Neural cell (in vitro differentiated cells): ENCODE measurements around the gene ACSS3. TPM values are rescaled to one million over a fixed set of nuclear protein-coding genes. Genes with fewer than 3 reads are reported as not detected.

ENCODE experiments used
- H2AFZ ChIP-seq: fragments of 200-600, 300-800 bp; sonication (generic), shearing (Covaris generic); 2 replicates; pipeline ENCODE4 v1.6.0; 2014; ENCODE audit warnings: low read depth, mild to moderate bottlenecking, antibody characterized with exemption, low read length, moderate library complexity
- H3F3A ChIP-seq: fragments of 200-600 bp; shearing (Covaris generic); 2 replicates; pipeline ENCODE4 v1.6.1; 2016; ENCODE audit warnings: mild to moderate bottlenecking, moderate library complexity, mixed read lengths, antibody characterized with exemption, low read length; ENCODE audit not compliant: insufficient read depth, poor library complexity, severe bottlenecking
- H3K27ac ChIP-seq: fragments of 200-600, 300-800 bp; sonication (generic), shearing (Covaris generic); 2 replicates; pipeline ENCODE4 v1.5.1; 2014; ENCODE audit warnings: mild to moderate bottlenecking, low read length, moderate library complexity
- H3K27me3 ChIP-seq: fragments of 300-800, 200-600 bp; sonication (generic), shearing (Covaris generic); 2 replicates; pipeline ENCODE4 v1.6.0; 2014; ENCODE audit warnings: mild to moderate bottlenecking, low read depth, low read length, moderate library complexity; ENCODE audit not compliant: insufficient read depth
- H3K36me3 ChIP-seq: fragments of 300-800, 200-600 bp; sonication (generic), shearing (Covaris generic); 2 replicates; pipeline ENCODE4 v1.5.1; 2014; ENCODE audit warnings: mild to moderate bottlenecking, antibody characterized with exemption, low read length, moderate library complexity; ENCODE audit not compliant: insufficient read depth
- H3K4me2 ChIP-seq: fragments of 300-800, 200-600 bp; sonication (generic), shearing (Covaris generic); 2 replicates; pipeline ENCODE4 v1.6.0; 2014; ENCODE audit warnings: mild to moderate bottlenecking, low read length
- H3K4me3 ChIP-seq: fragments of 300-800, 200-600 bp; sonication (generic), shearing (Covaris generic); 2 replicates; pipeline ENCODE4 v1.5.1; 2014; ENCODE audit warnings: mild to moderate bottlenecking, low read length, moderate library complexity
- H3K79me2 ChIP-seq: fragments of 200-600 bp; shearing (Covaris generic); replicated peaks from 2 replicates; pipeline ENCODE4 v1.6.0; 2014; ENCODE audit warnings: mild to moderate bottlenecking, low read length, moderate library complexity; ENCODE audit not compliant: insufficient read depth
- H3K9ac ChIP-seq: fragments of 300-800, 200-600 bp; sonication (generic), shearing (Covaris generic); 2 replicates; pipeline ENCODE4 v1.6.1; 2016; ENCODE audit warnings: mild to moderate bottlenecking, low read length, mixed read lengths
- H3K9me2 ChIP-seq: fragments of 200-600 bp; shearing (Covaris generic); 2 replicates; pipeline ENCODE4 v1.6.1; 2016; ENCODE audit warnings: mild to moderate bottlenecking, low read length, mixed read lengths; ENCODE audit not compliant: insufficient read depth
- H3K9me3 ChIP-seq: fragments of 200-600, 300-800 bp; sonication (generic), shearing (Covaris generic); 2 replicates; pipeline ENCODE4 v1.6.1; 2016; ENCODE audit warnings: mild to moderate bottlenecking, mixed run types, low read length, moderate library complexity, mixed read lengths
- H4K20me1 ChIP-seq: fragments of 200-600 bp; shearing (Covaris generic); 2 replicates; pipeline ENCODE4 v1.6.1; 2016; ENCODE audit warnings: mild to moderate bottlenecking, mixed run types; ENCODE audit not compliant: insufficient read depth
- EP300 ChIP-seq: fragments of 450-650 bp; conservative IDR thresholded peaks from 2 replicates; pipeline ENCODE4 v1.6.1; 2014; ENCODE audit warnings: antibody characterized with exemption, mild to moderate bottlenecking, moderate library complexity; ENCODE audit not compliant: poor library complexity, severe bottlenecking
- EZH2 ChIP-seq: fragments of 200-600, 300-800 bp; shearing (Covaris generic), sonication (generic); IDR thresholded peaks from 2 replicates; pipeline ENCODE4 v1.6.1; 2014; ENCODE audit warnings: antibody characterized with exemption, low read length, borderline replicate concordance, mild to moderate bottlenecking; ENCODE audit not compliant: insufficient read depth, poor library complexity, severe bottlenecking
- MXI1 ChIP-seq: fragments of 450-650 bp; conservative IDR thresholded peaks from 2 replicates; pipeline ENCODE4 v1.6.1; 2014; ENCODE audit warnings: antibody characterized with exemption, mild to moderate bottlenecking; ENCODE audit not compliant: poor library complexity, severe bottlenecking
- POLR2AphosphoS5 ChIP-seq: IDR thresholded peaks from 2 replicates; pipeline ENCODE4 v1.6.1; 2012
- RAD21 ChIP-seq: fragments of 450-650 bp; conservative IDR thresholded peaks from 2 replicates; pipeline ENCODE4 v1.6.1; 2014; ENCODE audit warnings: antibody characterized with exemption, mild to moderate bottlenecking, moderate library complexity
- SMC3 ChIP-seq: fragments of 450-650 bp; conservative IDR thresholded peaks from 2 replicates; pipeline ENCODE4 v1.6.1; 2014; ENCODE audit warnings: antibody characterized with exemption, mild to moderate bottlenecking, moderate library complexity; ENCODE audit not compliant: poor library complexity
- TAF1 ChIP-seq: IDR thresholded peaks from 2 replicates; pipeline ENCODE4 v1.6.1; 2012; ENCODE audit warnings: low read depth
- polyA plus RNA-seq: library from polyadenylated mRNA; depleted of rRNA; stranded (reverse); fragments of >200 nt; gene quantifications from 2 replicates; pipeline ENCODE4 v1.2.3, GENCODE V29; 2014
- TF ChIP-seq, protein P1 (sequence below): fragments of 450-650 bp; IDR thresholded peaks from 2 replicates; pipeline ENCODE4 v1.5.1; 2014; ENCODE audit warnings: antibody characterized with exemption, mild to moderate bottlenecking, moderate library complexity; ENCODE audit not compliant: poor library complexity, severe bottlenecking
- TF ChIP-seq, protein P2 (sequence below): IDR thresholded peaks from 2 replicates; pipeline ENCODE4 v1.6.1; 2012; ENCODE audit warnings: borderline replicate concordance

The ACSS3 gene
- polyA plus RNA-seq, 1 donor from 2014 or later, result 0.31 TPM

DNA sequence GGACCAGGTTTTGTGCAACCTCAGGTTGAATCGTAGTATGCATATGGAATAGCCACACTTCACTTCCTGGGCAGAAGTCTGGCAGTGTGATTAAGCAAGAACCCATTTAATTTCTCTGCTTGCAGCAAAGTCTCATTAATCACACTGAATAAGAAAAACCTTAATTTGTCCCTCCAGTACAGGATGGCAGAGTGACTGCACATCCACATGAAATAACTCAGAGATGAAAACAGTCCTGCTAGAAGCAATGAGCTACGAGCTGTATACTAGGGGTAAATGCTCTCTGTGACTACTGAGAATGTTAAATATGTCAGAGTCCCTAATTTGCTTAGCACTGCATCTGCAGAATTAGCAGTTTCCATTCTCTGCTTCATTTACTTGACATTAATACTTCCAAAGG, 88.9 kb downstream of the ACSS3 start:
- H3K27ac ChIP-seq, result no peak overlapping the region
- no peak overlapping the region for H2AFZ ChIP-seq
- no peaks in the 10 kb centered on the region for H3K27me3 ChIP-seq
- H3K9me3 ChIP-seq, result no peaks in the 10 kb centered on the region
- TF ChIP-seq, protein P1, sequence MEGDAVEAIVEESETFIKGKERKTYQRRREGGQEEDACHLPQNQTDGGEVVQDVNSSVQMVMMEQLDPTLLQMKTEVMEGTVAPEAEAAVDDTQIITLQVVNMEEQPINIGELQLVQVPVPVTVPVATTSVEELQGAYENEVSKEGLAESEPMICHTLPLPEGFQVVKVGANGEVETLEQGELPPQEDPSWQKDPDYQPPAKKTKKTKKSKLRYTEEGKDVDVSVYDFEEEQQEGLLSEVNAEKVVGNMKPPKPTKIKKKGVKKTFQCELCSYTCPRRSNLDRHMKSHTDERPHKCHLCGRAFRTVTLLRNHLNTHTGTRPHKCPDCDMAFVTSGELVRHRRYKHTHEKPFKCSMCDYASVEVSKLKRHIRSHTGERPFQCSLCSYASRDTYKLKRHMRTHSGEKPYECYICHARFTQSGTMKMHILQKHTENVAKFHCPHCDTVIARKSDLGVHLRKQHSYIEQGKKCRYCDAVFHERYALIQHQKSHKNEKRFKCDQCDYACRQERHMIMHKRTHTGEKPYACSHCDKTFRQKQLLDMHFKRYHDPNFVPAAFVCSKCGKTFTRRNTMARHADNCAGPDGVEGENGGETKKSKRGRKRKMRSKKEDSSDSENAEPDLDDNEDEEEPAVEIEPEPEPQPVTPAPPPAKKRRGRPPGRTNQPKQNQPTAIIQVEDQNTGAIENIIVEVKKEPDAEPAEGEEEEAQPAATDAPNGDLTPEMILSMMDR, result no peak
- no peak for TF ChIP-seq MXI1
- TF ChIP-seq SMC3, result no peak
- no peak for TF ChIP-seq RAD21
- TF ChIP-seq, protein P2, sequence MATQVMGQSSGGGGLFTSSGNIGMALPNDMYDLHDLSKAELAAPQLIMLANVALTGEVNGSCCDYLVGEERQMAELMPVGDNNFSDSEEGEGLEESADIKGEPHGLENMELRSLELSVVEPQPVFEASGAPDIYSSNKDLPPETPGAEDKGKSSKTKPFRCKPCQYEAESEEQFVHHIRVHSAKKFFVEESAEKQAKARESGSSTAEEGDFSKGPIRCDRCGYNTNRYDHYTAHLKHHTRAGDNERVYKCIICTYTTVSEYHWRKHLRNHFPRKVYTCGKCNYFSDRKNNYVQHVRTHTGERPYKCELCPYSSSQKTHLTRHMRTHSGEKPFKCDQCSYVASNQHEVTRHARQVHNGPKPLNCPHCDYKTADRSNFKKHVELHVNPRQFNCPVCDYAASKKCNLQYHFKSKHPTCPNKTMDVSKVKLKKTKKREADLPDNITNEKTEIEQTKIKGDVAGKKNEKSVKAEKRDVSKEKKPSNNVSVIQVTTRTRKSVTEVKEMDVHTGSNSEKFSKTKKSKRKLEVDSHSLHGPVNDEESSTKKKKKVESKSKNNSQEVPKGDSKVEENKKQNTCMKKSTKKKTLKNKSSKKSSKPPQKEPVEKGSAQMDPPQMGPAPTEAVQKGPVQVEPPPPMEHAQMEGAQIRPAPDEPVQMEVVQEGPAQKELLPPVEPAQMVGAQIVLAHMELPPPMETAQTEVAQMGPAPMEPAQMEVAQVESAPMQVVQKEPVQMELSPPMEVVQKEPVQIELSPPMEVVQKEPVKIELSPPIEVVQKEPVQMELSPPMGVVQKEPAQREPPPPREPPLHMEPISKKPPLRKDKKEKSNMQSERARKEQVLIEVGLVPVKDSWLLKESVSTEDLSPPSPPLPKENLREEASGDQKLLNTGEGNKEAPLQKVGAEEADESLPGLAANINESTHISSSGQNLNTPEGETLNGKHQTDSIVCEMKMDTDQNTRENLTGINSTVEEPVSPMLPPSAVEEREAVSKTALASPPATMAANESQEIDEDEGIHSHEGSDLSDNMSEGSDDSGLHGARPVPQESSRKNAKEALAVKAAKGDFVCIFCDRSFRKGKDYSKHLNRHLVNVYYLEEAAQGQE, result no peak
- no peak for TF ChIP-seq EP300
- TF ChIP-seq TAF1, result no peak
- TF ChIP-seq EZH2, result no peak
- TF ChIP-seq POLR2AphosphoS5, result no peak
- no peaks in the 10 kb centered on the region for H3K36me3 ChIP-seq
- no peaks in the 10 kb centered on the region for H3K9me2 ChIP-seq
- H3F3A ChIP-seq, result no peaks in the 10 kb centered on the region
- H4K20me1 ChIP-seq, result no peaks in the 10 kb centered on the region
- no peak overlapping the region for H3K4me2 ChIP-seq
- H3K9ac ChIP-seq, result no peak overlapping the region
- H3K4me3 ChIP-seq, result no peak overlapping the region
- no peaks in the 10 kb centered on the region for H3K79me2 ChIP-seq

DNA sequence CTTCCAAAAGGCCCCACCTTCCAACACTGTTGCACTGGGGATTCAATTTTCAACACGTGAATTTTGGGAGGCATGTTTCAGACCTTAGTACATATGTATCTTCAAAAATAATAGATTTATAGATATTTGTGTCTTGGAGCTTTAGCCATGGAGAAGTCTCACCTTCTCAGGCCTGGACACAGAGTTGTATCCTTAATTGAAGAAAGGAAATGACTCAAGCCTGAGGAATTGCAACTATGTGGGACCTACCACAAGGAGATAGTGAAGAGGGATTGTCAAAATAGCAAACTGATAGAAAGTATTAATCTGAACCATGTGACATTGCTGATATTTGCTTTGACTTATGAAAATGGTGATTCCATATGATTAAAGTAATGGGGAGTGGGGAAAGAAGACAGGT, 89.8 kb downstream of the ACSS3 start:
- H3F3A ChIP-seq, result no peaks in the 10 kb centered on the region
- no peak overlapping the region for H3K9ac ChIP-seq
- no peak overlapping the region for H3K27ac ChIP-seq
- H2AFZ ChIP-seq, result no peak overlapping the region
- no peaks in the 10 kb centered on the region for H4K20me1 ChIP-seq
- H3K9me3 ChIP-seq, result no peaks in the 10 kb centered on the region
- no peaks in the 10 kb centered on the region for H3K36me3 ChIP-seq
- H3K4me2 ChIP-seq, result no peak overlapping the region
- no peak overlapping the region for H3K4me3 ChIP-seq
- TF ChIP-seq MXI1 (no peak), POLR2AphosphoS5 (no peak), RAD21 (no peak), TAF1 (no peak), EP300 (no peak), EZH2 (no peak), SMC3 (no peak)
- TF ChIP-seq, protein P1, result no peak
- TF ChIP-seq, protein P2, result no peak
- H3K9me2 ChIP-seq, result no peaks in the 10 kb centered on the region
- no peaks in the 10 kb centered on the region for H3K27me3 ChIP-seq
- no peaks in the 10 kb centered on the region for H3K79me2 ChIP-seq
